GM10847 (cell line): Measurements from ENCODE around the gene ATM.

Source experiments
- POLR2A ChIP-seq: IDR thresholded peaks from 2 replicates; pipeline ENCODE4 v1.6.1; 2011; ENCODE audit not compliant: insufficient read length; ENCODE audit errors: extremely low read depth

ATM gene

DNA sequence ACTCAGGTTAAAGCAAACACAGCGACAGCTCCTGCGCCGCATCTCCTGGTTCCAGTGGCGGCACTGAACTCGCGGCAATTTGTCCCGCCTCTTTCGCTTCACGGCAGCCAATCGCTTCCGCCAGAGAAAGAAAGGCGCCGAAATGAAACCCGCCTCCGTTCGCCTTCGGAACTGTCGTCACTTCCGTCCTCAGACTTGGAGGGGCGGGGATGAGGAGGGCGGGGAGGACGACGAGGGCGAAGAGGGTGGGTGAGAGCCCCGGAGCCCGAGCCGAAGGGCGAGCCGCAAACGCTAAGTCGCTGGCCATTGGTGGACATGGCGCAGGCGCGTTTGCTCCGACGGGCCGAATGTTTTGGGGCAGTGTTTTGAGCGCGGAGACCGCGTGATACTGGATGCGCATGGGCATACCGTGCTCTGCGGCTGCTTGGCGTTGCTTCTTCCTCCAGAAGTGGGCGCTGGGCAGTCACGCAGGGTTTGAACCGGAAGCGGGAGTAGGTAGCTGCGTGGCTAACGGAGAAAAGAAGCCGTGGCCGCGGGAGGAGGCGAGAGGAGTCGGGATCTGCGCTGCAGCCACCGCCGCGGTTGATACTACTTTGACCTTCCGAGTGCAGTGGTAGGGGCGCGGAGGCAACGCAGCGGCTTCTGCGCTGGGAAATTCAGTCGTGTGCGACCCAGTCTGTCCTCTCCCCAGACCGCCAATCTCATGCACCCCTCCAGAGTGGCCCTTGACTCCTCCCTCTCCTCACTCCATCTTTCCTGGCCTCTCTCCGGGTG lies at the start of gene ATM, which contains the start of gene NPAT:
Gene ATM (plus strand): TSS at position 494 of the 774 bp plus-strand sequence. CDS start 4,558 bp downstream, outside the sequence.
Gene NPAT (minus strand): TSS at position 65 of the 774 bp plus-strand sequence. CDS start 102 bp downstream, outside the sequence.
- TF ChIP-seq POLR2A: peak; percentile 88

- TF ChIP-seq POLR2A: no peak
Measured at GRCh38 chr11:108177570-108177969, 45.3 kb upstream of the ATM start.

DNA sequence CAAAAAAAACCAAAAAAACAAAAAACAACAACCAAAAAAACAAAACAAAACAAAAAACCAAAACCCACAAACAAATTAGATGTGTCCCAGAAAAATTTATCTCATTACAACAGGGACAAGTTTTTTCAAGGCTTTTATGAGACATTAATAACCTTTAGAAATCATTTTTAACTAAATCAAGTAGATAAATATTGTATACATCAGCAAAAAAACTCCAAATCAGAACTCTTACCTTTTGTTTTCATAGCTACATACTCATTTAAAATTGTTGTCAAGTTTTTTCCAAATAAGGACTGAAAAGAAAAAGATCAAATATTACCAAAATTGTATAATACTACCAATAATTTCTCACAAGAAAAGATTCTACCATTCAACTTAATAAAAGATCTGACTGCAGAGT lies 29.1 kb upstream of the ATM start:
- TF ChIP-seq POLR2A: no peak

- TF ChIP-seq POLR2A: no peak
Measured at GRCh38 chr11:108196901-108197300, 26.0 kb upstream of the ATM start.

- TF ChIP-seq POLR2A: no peak
Measured at GRCh38 chr11:108197351-108197750, 25.5 kb upstream of the ATM start.

DNA sequence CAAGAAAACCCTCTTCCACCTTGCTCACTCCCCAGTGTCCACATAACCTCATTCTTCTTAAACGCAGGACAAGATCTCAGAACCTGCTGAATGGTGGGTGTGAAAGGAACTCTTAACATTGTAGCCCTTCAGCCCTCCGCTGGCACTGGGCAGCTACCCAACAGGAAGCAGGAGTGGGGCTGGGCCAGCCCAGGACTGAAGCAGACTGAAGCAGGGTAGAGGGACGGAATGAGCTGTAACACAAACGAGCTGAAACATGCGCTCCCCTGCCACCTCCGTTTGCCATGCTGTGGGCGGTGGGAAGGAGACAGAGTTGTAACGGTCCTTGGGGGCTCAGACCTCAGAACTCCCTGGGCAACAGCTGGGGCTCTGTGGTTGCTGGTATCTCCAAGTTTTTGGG lies 24.0 kb upstream of the ATM start:
- no peak for TF ChIP-seq POLR2A

DNA sequence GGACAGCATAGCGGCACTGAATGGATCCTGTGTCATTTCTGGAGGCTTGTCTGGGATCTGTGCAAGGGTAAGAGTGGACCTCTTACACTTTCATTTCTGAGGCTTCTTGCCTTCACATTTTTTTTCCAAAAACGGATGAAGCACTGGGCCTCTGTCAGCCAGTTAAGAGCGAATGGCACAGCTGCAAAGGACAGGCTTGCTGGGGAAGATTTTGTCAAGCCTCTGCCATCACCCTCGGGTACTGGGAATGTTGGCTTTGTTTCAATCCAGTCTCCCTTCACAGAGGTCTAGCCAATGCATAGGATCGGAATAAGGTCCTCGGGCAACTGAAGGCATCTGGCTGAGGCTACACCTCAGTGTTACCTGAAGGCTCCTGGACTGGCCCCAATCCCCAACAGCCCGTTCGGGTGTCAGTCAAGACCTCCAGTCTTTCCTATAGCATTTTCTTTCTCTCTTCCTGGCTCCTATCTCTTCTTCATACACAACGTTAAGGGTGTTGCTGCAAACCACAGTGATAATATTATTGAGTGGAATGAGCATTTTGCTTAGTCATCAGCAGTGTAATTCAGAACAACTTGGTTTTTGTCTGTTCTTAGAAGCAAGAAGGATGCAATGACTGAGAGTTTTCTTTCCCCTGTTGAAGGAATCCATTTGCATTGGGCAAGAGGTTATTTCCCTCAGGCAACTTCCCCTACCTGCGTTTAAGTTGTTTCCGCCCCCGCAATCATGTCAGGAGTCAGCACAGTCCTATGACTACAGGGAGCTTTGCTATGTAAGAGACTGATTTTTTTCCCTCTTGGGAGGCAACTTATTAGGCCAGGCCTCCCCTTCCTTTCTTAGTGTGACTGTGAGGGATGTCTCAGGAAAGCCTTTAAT lies 23.2 kb upstream of the ATM start:
- no peak for TF ChIP-seq POLR2A

- TF ChIP-seq POLR2A: no peak
Measured at GRCh38 chr11:108203075-108203474, 19.8 kb upstream of the ATM start.

GRCh38 chr11:108204376-108204775 lies 18.5 kb upstream of the ATM start:
- no peak for TF ChIP-seq POLR2A

DNA sequence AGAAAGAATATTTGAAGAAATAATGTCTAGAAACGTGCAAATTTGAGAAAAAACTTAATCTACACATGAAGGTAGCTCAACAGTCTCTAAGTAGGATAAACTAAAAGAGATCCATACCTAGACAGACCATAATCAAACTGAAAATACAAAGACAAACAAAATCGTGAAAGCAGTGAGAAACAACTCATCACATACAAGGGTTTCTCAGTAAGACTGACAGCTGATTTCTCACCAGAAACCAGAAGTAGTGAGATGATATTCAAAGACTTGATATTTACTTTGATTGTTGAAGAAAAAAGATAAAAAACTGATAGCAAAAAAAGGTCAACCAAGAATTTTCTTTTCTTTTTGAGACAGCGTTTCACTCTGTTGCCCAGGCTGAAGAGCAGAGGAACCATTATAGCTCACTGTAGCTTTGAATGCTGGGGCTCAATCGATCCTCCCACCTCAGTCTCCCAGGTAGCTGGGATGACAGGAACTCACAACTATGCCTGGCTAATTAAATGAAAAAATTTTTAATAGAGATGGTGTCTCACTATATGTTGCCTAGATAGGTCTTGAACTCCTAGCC lies 17.9 kb upstream of the ATM start:
- no peak for TF ChIP-seq POLR2A

DNA sequence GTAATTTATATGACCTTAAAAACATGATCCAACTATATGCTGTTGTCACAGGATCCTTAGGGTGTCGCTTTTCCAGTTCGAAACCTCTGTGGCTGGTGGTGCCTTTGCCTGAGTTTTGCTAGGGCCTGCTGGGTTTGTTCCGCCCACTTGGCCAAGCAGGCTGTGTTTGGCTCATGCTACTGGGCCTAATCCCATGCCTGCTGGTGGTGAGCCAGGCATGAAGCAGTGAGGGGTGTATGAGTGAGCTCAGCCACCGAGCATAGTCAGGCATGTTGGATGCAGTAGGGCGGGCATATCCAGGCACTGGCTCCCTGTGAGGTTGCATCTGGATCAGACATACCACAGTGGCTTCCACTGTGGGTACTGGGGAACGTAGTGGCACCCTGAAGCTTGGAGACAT lies 16.7 kb upstream of the ATM start:
- TF ChIP-seq POLR2A: no peak

GRCh38 chr11:108206969-108207682 lies 15.7 kb upstream of the ATM start:
- TF ChIP-seq POLR2A: no peak

- TF ChIP-seq POLR2A: no peak
Measured at GRCh38 chr11:108207683-108208060, 15.2 kb upstream of the ATM start.

DNA sequence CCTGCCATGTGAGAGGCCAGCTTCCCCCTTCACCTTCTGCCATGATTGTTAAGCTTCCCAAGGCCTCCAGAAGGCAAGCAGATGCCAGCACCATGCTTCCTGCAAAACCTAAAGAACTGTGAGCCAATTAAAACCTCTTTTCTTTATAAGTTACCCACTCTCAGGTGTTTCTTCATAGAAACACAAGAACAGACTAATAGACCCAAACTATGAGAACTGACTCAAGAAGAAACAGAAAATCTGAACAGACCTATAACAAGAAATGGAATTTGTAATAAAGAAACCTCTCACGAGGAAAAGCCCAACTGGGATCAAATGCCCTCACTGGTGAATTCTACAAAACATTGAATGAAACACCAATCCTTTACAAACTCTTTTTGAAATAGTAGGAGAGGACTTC lies 12.4 kb upstream of the ATM start:
- no peak for TF ChIP-seq POLR2A

DNA sequence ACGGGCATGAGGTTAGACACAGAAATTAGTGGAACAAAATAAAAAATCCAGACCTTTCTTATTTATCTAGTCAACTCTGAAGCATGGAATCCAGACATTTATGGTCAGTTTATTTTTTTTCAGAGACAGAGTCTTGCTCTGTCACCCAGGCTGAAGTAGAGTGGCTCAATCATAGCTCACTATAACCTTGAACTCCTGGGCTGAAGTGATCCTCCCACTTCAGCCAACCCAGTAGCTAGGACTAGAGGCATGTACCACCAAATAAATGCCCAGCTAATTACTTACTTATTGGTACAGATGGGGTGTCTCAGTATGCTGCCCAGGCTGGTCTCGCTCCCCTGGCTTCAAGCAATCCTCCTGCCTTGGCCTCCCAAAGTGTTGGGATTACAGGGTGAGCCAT lies 9.1 kb upstream of the ATM start:
- no peak for TF ChIP-seq POLR2A
